ENCODE results near the gene NRP2. TPM values are rescaled to one million over a fixed set of nuclear protein-coding genes. Genes with fewer than 3 reads are reported as not detected.

Gene NRP2
- total RNA-seq, 1 donor from 2014 or later: 64.0 TPM

DNA sequence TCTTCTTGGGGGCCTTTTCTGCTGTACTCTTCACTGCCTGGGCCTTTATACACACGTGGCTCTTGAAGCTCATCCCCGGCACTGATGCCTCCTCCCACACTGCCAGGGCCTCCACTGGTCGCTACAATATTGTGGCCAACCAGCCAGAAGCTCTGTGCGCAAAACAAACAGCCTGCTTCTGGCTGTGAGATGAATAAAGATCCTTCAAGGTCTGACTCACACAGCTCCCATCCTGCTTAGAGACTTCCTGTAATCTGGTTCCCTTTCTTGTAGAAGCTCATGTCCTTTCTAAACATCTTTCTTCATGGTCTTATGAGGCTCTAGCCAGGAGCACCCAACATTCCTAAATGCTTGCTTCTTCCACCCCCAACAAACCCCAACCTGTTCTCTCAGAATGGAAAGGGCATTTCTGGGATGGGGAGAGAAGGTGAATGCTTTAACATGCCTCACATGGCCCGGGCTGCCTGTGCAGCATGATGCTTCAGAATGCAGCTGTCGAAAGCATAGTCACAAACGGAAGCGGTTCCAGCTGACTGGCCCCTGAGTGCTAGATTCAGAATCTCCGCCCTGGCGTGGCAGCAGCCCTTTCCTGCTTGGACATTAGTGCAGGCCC is 24.6 kb downstream of the NRP2 start:
- peaks cover 12% of the 10 kb centered on the region for H3K36me3 Mint-ChIP-seq (ENCODE audit: low read depth)
- peak overlapping the region; percentile 97 for H3K27ac Mint-ChIP-seq
- no peaks in the 10 kb centered on the region for H3K27me3 Mint-ChIP-seq (ENCODE audit: insufficient read depth)
- intact Hi-C loops (cut with micrococcal nuclease): loop anchor here (2.0 to 10.0 kb wide), 2 partner anchors 24 to 1692 kb away; partner anchors contain the start of gene NRP2
- no peaks in the 10 kb centered on the region for H3K9me3 Mint-ChIP-seq
- H3K4me3 Mint-ChIP-seq: peak overlapping the region; percentile 46
- H3K4me1 Mint-ChIP-seq (ENCODE audit: low read depth): peaks cover 50% of the 10 kb centered on the region
- peak; percentile 35 for DNase-seq (ENCODE audit: low spot score)

DNA sequence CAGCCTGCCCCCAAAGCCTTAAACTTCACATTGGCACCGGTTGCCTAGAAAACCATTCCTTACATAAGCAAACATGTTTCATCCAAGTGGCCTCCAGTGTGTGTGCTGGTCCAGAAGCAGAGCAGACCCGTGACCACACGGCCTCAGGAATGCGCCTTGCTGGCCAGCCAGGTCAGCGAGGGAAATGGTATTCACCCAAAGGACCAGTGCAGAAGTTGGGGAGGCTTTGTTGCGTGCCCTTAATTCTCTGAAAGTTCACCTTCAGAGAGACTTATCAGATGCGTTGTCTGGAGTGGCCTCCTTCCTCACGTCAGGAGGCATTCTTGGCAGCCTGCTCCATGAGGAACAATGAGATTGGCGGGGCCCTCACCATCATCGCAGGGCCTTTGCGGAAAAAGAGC is 25.9 kb downstream of the NRP2 start:
- Mint-ChIP-seq H3K4me1 (ENCODE audit: low read depth) (peaks cover 49% of the 10 kb centered on the region), H3K36me3 (ENCODE audit: low read depth) (peaks cover 12% of the 10 kb centered on the region), H3K27ac (no peak overlapping the region), H3K27me3 (ENCODE audit: insufficient read depth) (no peaks in the 10 kb centered on the region), H3K4me3 (no peak overlapping the region), H3K9me3 (no peaks in the 10 kb centered on the region)
- no peak for DNase-seq (ENCODE audit: low spot score)
- intact Hi-C loops (cut with micrococcal nuclease): loop anchor here (10.0 kb wide), 1 partner anchor 1693 kb away; no protein-coding TSS in a partner anchor

DNA sequence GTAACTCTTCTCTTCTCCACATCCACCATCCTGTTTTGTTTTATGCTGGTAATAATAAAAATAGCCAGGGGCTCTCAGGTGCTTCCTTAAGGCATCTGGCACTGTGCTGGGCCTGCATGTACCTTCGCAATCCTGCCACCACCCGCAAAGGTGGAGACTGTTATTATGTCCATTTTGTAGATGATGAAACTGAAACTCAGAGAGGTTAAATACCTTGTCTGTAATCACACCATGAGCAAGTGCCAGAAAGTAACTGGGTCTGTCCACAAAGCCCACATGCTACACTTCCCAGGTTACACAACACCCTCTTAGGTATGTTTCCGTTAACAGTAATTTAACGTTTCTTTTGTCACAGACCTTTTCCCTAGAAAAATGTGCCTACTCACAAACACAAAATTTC is 27.0 kb downstream of the NRP2 start:
- Mint-ChIP-seq H3K27ac (peak overlapping the region; percentile 42), H3K9me3 (no peaks in the 10 kb centered on the region), H3K4me1 (ENCODE audit: low read depth) (peaks cover 59% of the 10 kb centered on the region), H3K4me3 (no peak overlapping the region), H3K36me3 (ENCODE audit: low read depth) (peaks cover 11% of the 10 kb centered on the region), H3K27me3 (ENCODE audit: insufficient read depth) (no peaks in the 10 kb centered on the region)
- intact Hi-C loops (cut with micrococcal nuclease): loop anchor here (10.0 kb wide), 1 partner anchor 1695 kb away; no protein-coding TSS in a partner anchor
- DNase-seq (ENCODE audit: low spot score): no peak

DNA sequence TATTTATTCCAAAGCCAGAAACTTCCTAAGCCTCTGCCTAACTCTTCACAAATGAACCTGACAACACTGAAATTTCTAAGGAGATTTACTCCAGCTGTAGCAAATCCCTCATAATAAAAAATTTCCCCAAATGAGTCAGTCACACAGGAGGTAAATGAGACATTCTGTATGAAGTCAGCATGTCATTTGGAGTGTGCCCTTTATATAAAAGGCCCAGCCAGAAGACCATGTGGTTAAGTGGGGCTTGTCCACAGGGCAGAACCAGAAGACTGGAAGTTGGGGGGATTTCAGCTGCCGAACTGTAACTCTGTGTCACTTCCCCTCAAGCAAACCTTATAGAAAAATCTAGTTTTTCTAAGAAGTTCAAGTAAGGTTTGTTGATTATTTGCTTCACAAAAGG is 30.2 kb downstream of the NRP2 start:
- Mint-ChIP-seq H3K4me3 (no peak overlapping the region), H3K4me1 (ENCODE audit: low read depth) (peaks cover 73% of the 10 kb centered on the region), H3K36me3 (ENCODE audit: low read depth) (peaks cover 10% of the 10 kb centered on the region), H3K27ac (no peak overlapping the region), H3K27me3 (ENCODE audit: insufficient read depth) (no peaks in the 10 kb centered on the region), H3K9me3 (no peaks in the 10 kb centered on the region)
- intact Hi-C loops (cut with micrococcal nuclease): loop anchor here (5.0 kb wide), 2 partner anchors 155 to 1600 kb away; no protein-coding TSS in a partner anchor
- no peak for DNase-seq (ENCODE audit: low spot score)

DNA sequence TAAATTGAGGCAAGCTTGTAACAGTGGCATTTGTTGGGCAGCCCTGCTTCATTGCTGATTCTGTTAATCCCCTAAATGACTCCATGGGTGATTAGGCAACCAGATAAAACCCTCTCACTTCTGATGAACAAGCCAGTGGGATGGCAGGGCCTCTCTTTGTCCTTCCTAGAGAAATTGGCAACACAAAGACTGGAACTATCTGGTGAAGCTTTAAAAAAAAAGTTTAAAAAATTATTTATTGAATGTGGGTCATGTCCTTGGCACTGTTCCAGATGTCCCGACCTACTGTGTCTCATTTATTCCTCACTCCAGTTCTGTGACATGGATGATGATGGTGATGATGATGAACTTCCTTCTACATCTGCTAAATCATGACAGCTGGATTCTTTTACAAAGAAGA is 30.8 kb downstream of the NRP2 start:
- Mint-ChIP-seq H3K4me1 (ENCODE audit: low read depth) (peaks cover 78% of the 10 kb centered on the region), H3K27ac (no peak overlapping the region), H3K36me3 (ENCODE audit: low read depth) (peaks cover 11% of the 10 kb centered on the region), H3K4me3 (no peak overlapping the region), H3K27me3 (ENCODE audit: insufficient read depth) (no peaks in the 10 kb centered on the region), H3K9me3 (no peaks in the 10 kb centered on the region)
- intact Hi-C loops (cut with micrococcal nuclease): loop anchor here (5.0 kb wide), 2 partner anchors 154 to 1601 kb away; no protein-coding TSS in a partner anchor
- no peak for DNase-seq (ENCODE audit: low spot score)

DNA sequence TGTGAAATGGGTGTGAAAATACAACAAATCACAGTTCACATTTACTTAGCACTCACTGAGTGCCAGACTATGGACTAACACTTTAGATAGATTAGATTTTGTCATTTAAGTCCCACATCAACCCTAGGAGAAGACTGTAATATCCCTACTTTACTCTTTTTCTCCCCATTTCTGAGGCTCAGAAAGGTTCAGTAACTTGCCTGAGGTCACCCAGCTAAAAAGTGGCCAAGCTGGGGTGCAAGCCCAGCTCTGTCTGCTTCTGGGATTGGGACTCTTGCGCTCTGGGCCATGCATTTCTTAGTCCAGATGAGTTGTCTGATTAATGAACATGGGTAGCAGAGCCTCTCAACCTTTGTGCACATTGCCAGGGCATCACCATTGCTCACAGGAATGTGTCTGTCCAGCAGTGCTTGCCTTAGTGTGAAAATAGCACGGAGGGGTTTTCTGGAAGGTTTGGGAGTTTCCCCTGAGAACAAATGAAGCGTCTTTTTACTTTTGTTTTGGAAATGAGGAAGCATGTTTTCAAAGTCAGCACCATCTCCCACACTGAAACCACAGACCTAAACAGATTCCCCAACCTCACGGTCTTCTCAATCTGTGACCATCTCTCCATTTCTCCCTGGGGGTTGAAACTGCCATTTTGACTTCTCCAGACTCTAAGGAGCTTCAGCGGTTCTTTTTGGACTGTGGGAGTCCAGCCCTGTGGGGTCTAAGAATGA is 31.9 kb downstream of the NRP2 start:
- Mint-ChIP-seq H3K4me3 (peak overlapping the region; percentile 5), H3K27me3 (ENCODE audit: insufficient read depth) (no peaks in the 10 kb centered on the region), H3K36me3 (ENCODE audit: low read depth) (peaks cover 11% of the 10 kb centered on the region), H3K4me1 (ENCODE audit: low read depth) (peaks cover 78% of the 10 kb centered on the region), H3K9me3 (no peaks in the 10 kb centered on the region), H3K27ac (peak overlapping the region; percentile 25)
- DNase-seq (ENCODE audit: low spot score): no peak
- intact Hi-C loops (cut with micrococcal nuclease): loop anchor here (1.0 to 5.0 kb wide), 5 partner anchors 14 to 1602 kb away; no protein-coding TSS in a partner anchor

DNA sequence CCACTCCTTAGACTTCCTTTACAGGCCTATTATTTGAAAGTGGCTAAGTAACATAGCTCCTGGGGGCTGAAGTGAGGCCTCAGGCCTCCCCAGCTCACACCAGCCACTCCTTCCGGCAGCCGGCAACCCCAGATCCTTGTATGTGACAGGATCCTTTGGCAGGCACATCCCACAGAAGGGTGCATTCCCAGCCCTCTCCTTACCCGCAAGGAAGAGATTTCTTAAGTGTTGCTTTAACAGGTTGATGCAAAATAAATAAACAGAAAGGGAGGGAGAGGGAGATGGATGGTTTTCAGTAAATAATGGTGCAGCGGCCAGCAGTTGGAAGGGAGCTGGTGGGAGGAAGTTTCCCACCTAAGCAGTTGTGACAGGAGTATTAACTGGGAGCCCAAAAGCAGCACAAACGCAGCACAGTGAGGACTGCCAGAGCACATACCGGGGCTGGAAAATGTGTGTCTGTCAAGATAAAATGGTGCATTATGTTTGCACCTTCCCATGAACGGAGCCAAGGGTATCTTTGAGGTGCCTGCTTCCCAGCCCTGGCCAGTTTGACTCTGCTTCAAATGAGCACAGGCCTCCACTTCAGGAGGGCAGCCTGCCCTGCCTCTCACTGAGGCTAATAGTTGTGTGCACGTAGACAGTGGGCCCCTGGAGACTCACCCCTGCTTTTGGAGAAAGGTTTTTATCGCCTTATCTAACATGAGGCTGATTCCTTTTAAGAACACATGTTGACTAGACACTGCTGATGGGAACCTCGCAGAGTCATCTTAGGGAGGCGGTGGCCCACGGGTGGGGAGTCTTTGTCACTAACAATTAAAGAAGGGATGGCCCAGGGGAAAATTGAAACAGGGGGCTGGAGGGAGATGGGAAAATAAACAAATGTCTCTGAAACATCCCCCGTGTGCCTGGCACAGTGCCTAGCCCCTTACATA is 32.8 kb downstream of the NRP2 start:
- intact Hi-C loops (cut with micrococcal nuclease): loop anchor here (1.0 to 5.0 kb wide), 5 partner anchors 15 to 1603 kb away; no protein-coding TSS in a partner anchor
- Mint-ChIP-seq H3K4me1 (ENCODE audit: low read depth) (peaks cover 78% of the 10 kb centered on the region), H3K27me3 (ENCODE audit: insufficient read depth) (no peaks in the 10 kb centered on the region), H3K36me3 (ENCODE audit: low read depth) (peaks cover 11% of the 10 kb centered on the region), H3K27ac (peak overlapping the region; percentile 25), H3K9me3 (no peaks in the 10 kb centered on the region), H3K4me3 (no peak overlapping the region)
- no peak for DNase-seq (ENCODE audit: low spot score)

DNA sequence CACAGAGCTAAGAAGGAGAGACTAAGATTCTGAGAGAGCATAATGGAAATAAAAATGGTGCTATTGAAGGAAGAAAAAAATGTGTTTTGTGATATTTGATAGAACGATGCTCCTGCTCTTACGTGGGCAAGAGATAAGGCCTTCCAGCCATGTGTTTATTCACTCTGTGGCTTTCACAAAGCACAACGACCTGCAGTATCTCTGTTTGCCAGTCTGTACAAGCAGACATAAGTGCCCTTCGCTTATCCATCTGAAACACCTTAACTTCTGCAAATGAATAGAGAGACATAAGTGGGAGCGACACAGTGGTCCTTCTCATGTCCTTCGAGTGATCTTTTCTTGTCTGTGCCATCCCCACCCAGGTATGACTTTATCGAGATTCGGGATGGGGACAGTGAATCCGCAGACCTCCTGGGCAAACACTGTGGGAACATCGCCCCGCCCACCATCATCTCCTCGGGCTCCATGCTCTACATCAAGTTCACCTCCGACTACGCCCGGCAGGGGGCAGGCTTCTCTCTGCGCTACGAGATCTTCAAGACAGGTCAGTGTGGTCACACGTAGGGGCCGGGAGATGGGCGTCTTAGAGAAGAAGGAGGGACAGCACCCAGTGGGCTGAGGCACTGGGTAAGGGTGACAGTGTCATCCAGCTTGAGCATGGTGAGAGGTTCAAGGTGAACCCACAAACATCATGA is 33.7 kb downstream of the NRP2 start:
- no peaks in the 10 kb centered on the region for H3K27me3 Mint-ChIP-seq (ENCODE audit: insufficient read depth)
- H3K36me3 Mint-ChIP-seq (ENCODE audit: low read depth): peaks cover 11% of the 10 kb centered on the region
- H3K4me3 Mint-ChIP-seq: no peak overlapping the region
- DNase-seq (ENCODE audit: low spot score): no peak
- no peaks in the 10 kb centered on the region for H3K9me3 Mint-ChIP-seq
- intact Hi-C loops (cut with micrococcal nuclease): no loop called here
- H3K27ac Mint-ChIP-seq: peak overlapping the region; percentile 32
- peaks cover 82% of the 10 kb centered on the region for H3K4me1 Mint-ChIP-seq (ENCODE audit: low read depth)

DNA sequence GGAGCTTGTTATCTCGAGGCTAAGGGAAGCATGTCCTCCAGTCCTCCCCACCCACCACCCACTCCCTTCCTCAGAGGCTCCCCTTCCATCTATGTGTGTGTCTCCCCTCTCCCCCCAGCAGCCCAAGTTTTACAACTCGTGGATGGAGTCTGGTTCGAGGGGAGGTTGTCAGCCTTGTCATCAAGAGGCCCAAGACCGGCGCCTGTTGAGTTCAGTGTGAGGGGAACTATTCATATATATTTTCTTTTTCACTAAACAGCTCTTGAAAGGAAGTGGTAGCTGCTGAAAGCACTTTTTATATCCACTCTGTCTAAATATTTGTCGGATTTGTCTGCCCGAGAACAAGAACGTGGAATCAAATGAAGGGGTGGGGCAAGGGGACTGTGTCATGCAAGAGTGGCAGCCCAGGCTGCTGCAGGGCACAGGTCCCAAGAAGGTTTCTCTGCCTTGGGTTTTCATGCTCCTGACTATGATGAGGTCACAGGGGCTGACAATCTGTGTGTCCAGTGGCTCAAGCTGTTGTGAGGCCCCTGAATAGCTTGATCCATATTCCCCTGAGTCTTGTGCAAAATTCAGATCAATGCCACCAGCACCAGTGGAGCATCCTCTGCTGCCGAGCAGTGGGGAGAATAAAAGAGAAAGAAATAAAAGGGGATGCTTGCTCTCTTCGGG is 35.0 kb downstream of the NRP2 start:
- Mint-ChIP-seq H3K36me3 (ENCODE audit: low read depth) (peaks cover 11% of the 10 kb centered on the region), H3K4me3 (no peak overlapping the region), H3K4me1 (ENCODE audit: low read depth) (peaks cover 74% of the 10 kb centered on the region), H3K27ac (no peak overlapping the region), H3K27me3 (ENCODE audit: insufficient read depth) (no peaks in the 10 kb centered on the region), H3K9me3 (no peaks in the 10 kb centered on the region)
- DNase-seq (ENCODE audit: low spot score): no peak
- intact Hi-C loops (cut with micrococcal nuclease): no loop called here

DNA sequence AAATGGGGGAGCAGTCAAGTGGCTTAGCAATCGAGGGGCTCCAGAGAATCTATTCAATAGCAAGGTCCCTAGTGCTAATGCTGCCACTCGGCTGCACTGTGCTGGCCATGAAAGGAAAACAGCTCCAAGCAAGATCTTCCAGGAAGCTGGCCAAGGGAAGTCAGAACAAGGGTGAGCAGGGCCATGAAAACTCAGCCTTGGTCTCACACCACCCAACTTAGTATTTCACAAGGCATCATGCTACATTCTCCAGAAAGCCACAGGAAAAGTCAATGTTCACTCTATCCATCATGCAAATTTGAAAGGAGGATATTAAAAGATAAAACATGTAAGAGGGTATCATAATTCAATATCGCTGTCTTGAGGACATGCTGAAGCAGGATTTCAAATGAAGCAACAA is 35.7 kb downstream of the NRP2 start:
- Mint-ChIP-seq H3K4me1 (ENCODE audit: low read depth) (peaks cover 70% of the 10 kb centered on the region), H3K27me3 (ENCODE audit: insufficient read depth) (no peaks in the 10 kb centered on the region), H3K27ac (peak overlapping the region; percentile 50), H3K36me3 (ENCODE audit: low read depth) (peaks cover 11% of the 10 kb centered on the region), H3K9me3 (no peaks in the 10 kb centered on the region), H3K4me3 (no peak overlapping the region)
- DNase-seq (ENCODE audit: low spot score): no peak
- intact Hi-C loops (cut with micrococcal nuclease): no loop called here

DNA sequence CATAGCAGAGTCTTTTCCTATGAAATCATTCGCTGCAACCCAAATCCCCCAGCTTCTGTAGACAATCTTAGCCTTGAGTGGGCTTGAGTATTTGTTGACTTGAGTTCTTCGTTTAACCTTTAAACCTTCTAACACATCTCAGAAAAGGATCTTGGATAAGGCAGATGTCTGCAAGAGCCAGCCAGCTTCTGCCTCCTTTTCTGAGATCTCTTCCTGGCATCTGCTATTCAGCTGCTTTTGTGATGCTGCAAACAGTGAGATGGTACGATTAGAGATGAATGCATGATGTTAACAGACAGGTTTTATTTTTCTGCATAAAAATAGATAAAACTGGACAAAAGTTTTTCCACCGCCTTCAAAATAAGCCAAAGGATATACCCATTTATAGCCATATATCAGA is 37.5 kb downstream of the NRP2 start:
- no peak overlapping the region for H3K27ac Mint-ChIP-seq

DNA sequence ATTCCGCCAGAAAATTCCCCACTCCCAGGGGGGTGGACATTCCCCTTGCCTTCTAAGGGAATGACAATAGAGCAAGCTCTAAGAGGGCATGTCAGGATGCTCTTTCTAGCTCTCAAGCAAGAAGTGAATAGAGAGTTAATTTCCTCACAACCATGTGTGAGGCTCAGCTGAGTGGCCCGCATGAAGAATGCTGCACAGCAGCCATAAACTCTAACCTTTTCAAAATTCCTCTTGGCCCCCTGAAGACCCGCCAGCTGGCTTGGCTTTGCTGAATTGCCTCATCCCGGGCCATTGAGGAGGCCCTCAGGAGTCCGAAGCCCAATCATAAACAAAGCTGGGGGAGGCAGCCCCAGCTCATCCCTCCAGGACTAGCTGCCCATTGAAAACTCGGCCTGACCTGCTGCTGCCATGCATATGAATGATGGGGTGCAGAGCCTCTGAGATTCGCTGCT is 38.2 kb downstream of the NRP2 start:
- no peak overlapping the region for H3K27ac Mint-ChIP-seq
- no peaks in the 10 kb centered on the region for H3K9me3 Mint-ChIP-seq
- no peak for DNase-seq (ENCODE audit: low spot score)
- H3K4me1 Mint-ChIP-seq (ENCODE audit: low read depth): peaks cover 48% of the 10 kb centered on the region
- intact Hi-C loops (cut with micrococcal nuclease): no loop called here
- no peaks in the 10 kb centered on the region for H3K27me3 Mint-ChIP-seq (ENCODE audit: insufficient read depth)
- no peak overlapping the region for H3K4me3 Mint-ChIP-seq
- peaks cover 25% of the 10 kb centered on the region for H3K36me3 Mint-ChIP-seq (ENCODE audit: low read depth)

More for the DNA sequence above, 37.5 kb downstream of the NRP2 start:
- DNase-seq (ENCODE audit: low spot score): no peak
- intact Hi-C loops (cut with micrococcal nuclease): no loop called here
- Mint-ChIP-seq H3K4me3 (no peak overlapping the region), H3K36me3 (ENCODE audit: low read depth) (peaks cover 19% of the 10 kb centered on the region), H3K9me3 (no peaks in the 10 kb centered on the region), H3K4me1 (ENCODE audit: low read depth) (peaks cover 54% of the 10 kb centered on the region), H3K27me3 (ENCODE audit: insufficient read depth) (no peaks in the 10 kb centered on the region)

Data from activated T-helper 1 cell treated with anti-CD3 and anti-CD28 coated beads, Interleukin-12 subunit alpha, Interleukin-12 subunit beta, Interleukin-2, Interleukin-4 antibody, amounts not matched to agents 30 ng/mL and 10 ng/mL and 1 ng/mL, durations not matched to agents 14 hours and 24 hours and 36 hours (primary cell).